ENCODE results near the gene PIBF1.

DNA sequence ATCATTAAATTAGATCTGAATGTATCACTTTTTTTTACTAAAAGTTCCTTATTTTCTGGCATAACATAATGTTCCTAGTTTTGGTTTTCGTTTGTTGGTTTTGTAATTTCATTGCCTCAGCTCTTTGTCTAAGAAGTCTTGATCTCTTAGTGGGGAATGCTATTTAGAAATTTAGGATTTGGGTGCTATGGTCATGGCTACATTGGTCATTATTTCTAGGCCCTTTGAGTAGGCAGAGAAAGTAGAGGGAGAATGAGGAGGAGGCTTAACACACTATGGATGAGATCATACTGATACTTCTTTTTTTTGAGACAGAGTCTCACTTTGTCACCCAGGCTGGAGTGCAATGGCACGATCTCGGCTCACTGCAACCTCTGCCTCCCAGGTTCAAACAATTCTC, 41.8 kb downstream of the PIBF1 start:
- TF ChIP-seq SIN3A (IDR thresholded peaks at IDR 0.05; ENCODE audit: borderline replicate concordance, insufficient read depth, low read length) (no peak), POLR2AphosphoS5 (IDR thresholded peaks at IDR 0.05; ENCODE audit: low read depth, low read length) (no peak), FOXP2 (optimal IDR thresholded peaks at IDR 0.05; ENCODE audit: borderline replicate concordance, extremely low read depth, extremely low read length, insufficient read depth) (no peak)
- TF ChIP-seq, protein P1, sequence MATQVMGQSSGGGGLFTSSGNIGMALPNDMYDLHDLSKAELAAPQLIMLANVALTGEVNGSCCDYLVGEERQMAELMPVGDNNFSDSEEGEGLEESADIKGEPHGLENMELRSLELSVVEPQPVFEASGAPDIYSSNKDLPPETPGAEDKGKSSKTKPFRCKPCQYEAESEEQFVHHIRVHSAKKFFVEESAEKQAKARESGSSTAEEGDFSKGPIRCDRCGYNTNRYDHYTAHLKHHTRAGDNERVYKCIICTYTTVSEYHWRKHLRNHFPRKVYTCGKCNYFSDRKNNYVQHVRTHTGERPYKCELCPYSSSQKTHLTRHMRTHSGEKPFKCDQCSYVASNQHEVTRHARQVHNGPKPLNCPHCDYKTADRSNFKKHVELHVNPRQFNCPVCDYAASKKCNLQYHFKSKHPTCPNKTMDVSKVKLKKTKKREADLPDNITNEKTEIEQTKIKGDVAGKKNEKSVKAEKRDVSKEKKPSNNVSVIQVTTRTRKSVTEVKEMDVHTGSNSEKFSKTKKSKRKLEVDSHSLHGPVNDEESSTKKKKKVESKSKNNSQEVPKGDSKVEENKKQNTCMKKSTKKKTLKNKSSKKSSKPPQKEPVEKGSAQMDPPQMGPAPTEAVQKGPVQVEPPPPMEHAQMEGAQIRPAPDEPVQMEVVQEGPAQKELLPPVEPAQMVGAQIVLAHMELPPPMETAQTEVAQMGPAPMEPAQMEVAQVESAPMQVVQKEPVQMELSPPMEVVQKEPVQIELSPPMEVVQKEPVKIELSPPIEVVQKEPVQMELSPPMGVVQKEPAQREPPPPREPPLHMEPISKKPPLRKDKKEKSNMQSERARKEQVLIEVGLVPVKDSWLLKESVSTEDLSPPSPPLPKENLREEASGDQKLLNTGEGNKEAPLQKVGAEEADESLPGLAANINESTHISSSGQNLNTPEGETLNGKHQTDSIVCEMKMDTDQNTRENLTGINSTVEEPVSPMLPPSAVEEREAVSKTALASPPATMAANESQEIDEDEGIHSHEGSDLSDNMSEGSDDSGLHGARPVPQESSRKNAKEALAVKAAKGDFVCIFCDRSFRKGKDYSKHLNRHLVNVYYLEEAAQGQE (IDR thresholded peaks at IDR 0.05; ENCODE audit: insufficient read depth in 1 of 2, low read depth in 2 of 2, low read length in 2 of 2), result no peak

Measured in PFSK-1 (cell line).